GM19455 (cell line): Measurements from ENCODE around the gene KRTCAP2.
"Not testable (repeated sequence)": the region's sequence is repeated elsewhere in the genome, so short reads cannot be mapped to it uniquely, and the experiment has no call there.

Source experiments
- ATAC-seq: cut with Tn5 transposase; IDR thresholded peaks from one replicate; pipeline ENCODE4 v1.9.1; 2021; ENCODE audit not compliant: unreplicated experiment

Gene KRTCAP2

GRCh38 chr1:155200920-155201319, 27.8 kb upstream of the KRTCAP2 start:
- ATAC-seq: no peak

- no peak for ATAC-seq
These were observed 26.7 kb upstream of the KRTCAP2 start for GRCh38 chr1:155199792-155200191.

GRCh38 chr1:155198547-155198906, 25.4 kb upstream of the KRTCAP2 start:
- no peak for ATAC-seq

- no peak for ATAC-seq
These were observed 24.9 kb upstream of the KRTCAP2 start for GRCh38 chr1:155197901-155198546.

- no peak for ATAC-seq
These were observed 24.0 kb upstream of the KRTCAP2 start for GRCh38 chr1:155196893-155197638.

GRCh38 chr1:155196103-155196892, 23.2 kb upstream of the KRTCAP2 start:
- no peak for ATAC-seq

- no peak for ATAC-seq
These were observed 22.3 kb upstream of the KRTCAP2 start for GRCh38 chr1:155195201-155196102.

GRCh38 chr1:155193991-155194240, 20.8 kb upstream of the KRTCAP2 start:
- not testable (repeated sequence) for ATAC-seq

GRCh38 chr1:155193275-155193990, 20.3 kb upstream of the KRTCAP2 start:
- peak; percentile 72 for ATAC-seq

GRCh38 chr1:155192346-155193274, 19.5 kb upstream of the KRTCAP2 start:
- no peak for ATAC-seq

- ATAC-seq: no peak
These were observed 18.8 kb upstream of the KRTCAP2 start for GRCh38 chr1:155191904-155192303.

- not testable (repeated sequence) for ATAC-seq
These were observed 16.8 kb upstream of the KRTCAP2 start for GRCh38 chr1:155189926-155190325.

- no peak for ATAC-seq
These were observed 15.2 kb upstream of the KRTCAP2 start for GRCh38 chr1:155188268-155188667.

- ATAC-seq: no peak
These were observed 14.4 kb upstream of the KRTCAP2 start for GRCh38 chr1:155187456-155187891.

GRCh38 chr1:155186794-155187455, 13.8 kb upstream of the KRTCAP2 start:
- ATAC-seq: no peak

GRCh38 chr1:155186067-155186793, 13.1 kb upstream of the KRTCAP2 start:
- ATAC-seq: no peak

GRCh38 chr1:155185783-155186066, 12.6 kb upstream of the KRTCAP2 start:
- ATAC-seq: no peak
